HepG2 (cell line): ENCODE measurements around the gene ZFYVE28. TPM values are rescaled to one million over a fixed set of nuclear protein-coding genes. Genes with fewer than 3 reads are reported as not detected.

ENCODE experiments used
- ATAC-seq: fragments of 200-7000 bp; cut with Tn5 transposase; 3 replicates; pipeline ENCODE4 v1.9.1; 2020; ENCODE audit warnings: mild to moderate bottlenecking, moderate library complexity
- BruUV-seq: library from RNA; stranded (reverse); fragments of 400-500 nt; replicated peaks from 2 replicates; lab custom pipeline; 2021; lab: Mats Ljungman, UMichigan
- CTCF ChIA-PET: fragments of 300-600 bp; formaldehyde crosslinking; extraction: SDS; loops from one replicate; lab custom pipeline; 2021; ENCODE audit warnings: low total read pairs, inconsistent platforms, low intra/inter-chr PET ratio; lab: Yijun Ruan, JAX
- POLR2A ChIA-PET: fragments of 350-600 bp; sonication (Branson Sonifier 250); formaldehyde crosslinking; loops from one replicate; lab custom pipeline; 2020; ENCODE audit warnings: antibody characterized with exemption, inconsistent platforms; lab: Yijun Ruan, JAX
- DNase-seq: peaks from one replicate; pipeline ENCODE4 v3.0.0-alpha.2; 2015; ENCODE audit warnings: low spot score
- FAIRE-seq: peaks from 3 replicates; lab custom pipeline; 2011; peaks lifted over from hg19 to GRCh38; lab: Jason Lieb, UNC
- H2AFZ ChIP-seq: one replicate; pipeline ENCODE4 v1.6.1; 2011; ENCODE audit warnings: low read length, inconsistent platforms
- H3K27ac ChIP-seq: fragments of 300-600 bp; 3 replicates; pipeline ENCODE4 v1.8.0; 2011; ENCODE audit warnings: mixed run types, mild to moderate bottlenecking, mixed read lengths, low read length, inconsistent platforms; ENCODE audit not compliant: insufficient read depth; ENCODE audit errors: extremely low read length
- H3K27me3 ChIP-seq, 2 experiments: fragments of 200-600 bp in 1 of 2; 2 replicates in 1 of 2; 3 replicates in 1 of 2; pipeline versions ENCODE4 v1.6.0 to v1.8.0; 2011; ENCODE audit warnings: low read length in 2 of 2, mild to moderate bottlenecking in 2 of 2, moderate library complexity in 2 of 2, inconsistent platforms in 1 of 2; ENCODE audit not compliant: insufficient read depth in 2 of 2, control insufficient read depth in 1 of 2
- H3K36me3 ChIP-seq, 2 experiments: fragments of 200-600 bp in 1 of 2; replicated peaks in 1 of 2; 2 replicates in 1 of 2; 3 replicates in 1 of 2; pipeline versions ENCODE4 v1.5.1 to v1.8.0; 2011; ENCODE audit warnings: low read length in 2 of 2, inconsistent platforms in 1 of 2; ENCODE audit not compliant: insufficient read depth in 2 of 2, control insufficient read depth in 1 of 2
- H3K4me1 ChIP-seq: 2 replicates; pipeline ENCODE4 v1.5.1; 2012; ENCODE audit warnings: low read length, inconsistent platforms; ENCODE audit not compliant: insufficient read depth
- H3K4me2 ChIP-seq: 2 replicates; pipeline ENCODE4 v1.6.0; 2011; ENCODE audit warnings: low read depth, low read length, inconsistent platforms
- H3K4me3 ChIP-seq, 3 experiments: fragments of 200-600 bp in 1 of 3; sonication (generic), shearing (Covaris generic) in 1 of 3; replicated peaks in 1 of 3; 2 replicates each; pipeline ENCODE4 v1.5.1; 2011 to 2016; ENCODE audit warnings: low read length in 3 of 3, inconsistent platforms in 2 of 3, low read depth in 2 of 3, mild to moderate bottlenecking in 2 of 3, control low read depth in 1 of 3, mixed read lengths in 1 of 3; ENCODE audit not compliant: insufficient read depth in 1 of 3
- H3K79me2 ChIP-seq: one replicate; pipeline ENCODE4 v1.6.1; 2011; ENCODE audit warnings: low read length, inconsistent platforms; ENCODE audit not compliant: insufficient read depth
- H3K9ac ChIP-seq: 2 replicates; pipeline ENCODE4 v1.6.0; 2011; ENCODE audit warnings: mild to moderate bottlenecking, low read depth, low read length, inconsistent platforms; ENCODE audit not compliant: insufficient read depth
- H3K9me3 ChIP-seq: 2 replicates; pipeline ENCODE4 v1.5.1; 2012; ENCODE audit warnings: mild to moderate bottlenecking, low read length
- H4K20me1 ChIP-seq: 2 replicates; pipeline ENCODE4 v1.6.0; 2011; ENCODE audit warnings: inconsistent platforms, mild to moderate bottlenecking, low read length, moderate library complexity; ENCODE audit not compliant: insufficient read depth
- AKNA ChIP-seq: sonication (generic); formaldehyde crosslinking; IDR thresholded peaks from 2 replicates; pipeline ENCODE4 v1.4.0; 2020; ENCODE audit warnings: missing genetic modification reagents, borderline replicate concordance
- ARID5B ChIP-seq: IDR thresholded peaks from 2 replicates; pipeline ENCODE4 v1.4.0; 2020; ENCODE audit warnings: mild to moderate bottlenecking, missing genetic modification reagents
- ELF4 ChIP-seq: sonication (generic); formaldehyde crosslinking; IDR thresholded peaks from 2 replicates; pipeline ENCODE4 v1.5.0; 2020; ENCODE audit warnings: missing genetic modification reagents, mild to moderate bottlenecking, moderate library complexity, borderline replicate concordance
- HIVEP1 ChIP-seq: sonication (generic); formaldehyde crosslinking; IDR thresholded peaks from 2 replicates; pipeline ENCODE4 v1.4.0; 2020; ENCODE audit warnings: mild to moderate bottlenecking, missing genetic modification reagents
- JUN ChIP-seq: sonication (generic); formaldehyde crosslinking; IDR thresholded peaks from 2 replicates; pipeline ENCODE4 v1.4.0; 2020; ENCODE audit warnings: mild to moderate bottlenecking, missing genetic modification reagents
- POLR2AphosphoS5 ChIP-seq: IDR thresholded peaks from 2 replicates; pipeline ENCODE4 v1.6.1; 2012; ENCODE audit warnings: low read depth, low read length
- SNAPC5 ChIP-seq: sonication (generic); formaldehyde crosslinking; IDR thresholded peaks from 2 replicates; pipeline ENCODE4 v1.8.1; 2023; ENCODE audit warnings: mild to moderate bottlenecking, missing genetic modification reagents, borderline replicate concordance
- TRAFD1 ChIP-seq: sonication (generic); formaldehyde crosslinking; IDR thresholded peaks from 2 replicates; pipeline ENCODE4 v1.5.1; 2020; ENCODE audit warnings: missing genetic modification reagents, mild to moderate bottlenecking, borderline replicate concordance
- ZMAT3 ChIP-seq: sonication (generic); formaldehyde crosslinking; conservative IDR thresholded peaks from 2 replicates; pipeline ENCODE4 v1.7.0; 2021; ENCODE audit warnings: missing genetic modification reagents
- ZNF678 ChIP-seq: sonication (generic); formaldehyde crosslinking; IDR thresholded peaks from 2 replicates; pipeline ENCODE4 v1.4.0; 2020; ENCODE audit warnings: mild to moderate bottlenecking, missing genetic modification reagents
- ZNF816 ChIP-seq: sonication (generic); formaldehyde crosslinking; IDR thresholded peaks from 2 replicates; pipeline ENCODE4 v1.8.0; 2022; ENCODE audit warnings: missing genetic modification reagents, mild to moderate bottlenecking, borderline replicate concordance
- ZNF83 ChIP-seq: sonication (generic); formaldehyde crosslinking; IDR thresholded peaks from 2 replicates; pipeline ENCODE4 v1.4.0; 2020; ENCODE audit warnings: missing genetic modification reagents, mild to moderate bottlenecking, borderline replicate concordance
- WGBS: methylation state at CpG from one replicate; pipeline ENCODE4 v1.1.6; 2017; ENCODE audit warnings: low lambda C conversion rate; 5-methylcytosine and 5-hydroxymethylcytosine counted together
- in situ Hi-C: cut with HindIII; loops from 2 replicates; pipeline ENCODE4 v1.10.0; 2017; ENCODE audit warnings: low pct_unique_long_range_greater_than_20kb; ENCODE audit not compliant: extremely low pct_ligation_motif_present
- intact Hi-C: fragments of 100-400 bp; cut with micrococcal nuclease; formaldehyde crosslinking; loops from one replicate; pipeline ENCODE4 v1.10.0; 2022; ENCODE audit not compliant: unreplicated experiment
- polyA plus RNA-seq, 8 experiments: library from polyadenylated mRNA; depleted of rRNA in 3 of 8; stranded (reverse) in 7 of 8; unstranded in 1 of 8; fragments of >200 nt; fragmentation: Illumina TruSeq in 4 of 8; extraction: Trizol in 4 of 8; gene quantifications; 2 replicates each; pipeline versions ENCODE4 v1.2.1 to v1.2.3, GENCODE V29; 2011 to 2016; ENCODE audit warnings: low read depth in 4 of 8, missing spikeins in 1 of 8, mixed read lengths in 1 of 8; ENCODE audit not compliant: insufficient read depth in 1 of 8
- total RNA-seq, 5 experiments: library from RNA; depleted of rRNA; stranded (reverse); fragments of >200 nt; fragmentation: Illumina TruSeq; extraction: Trizol; gene quantifications; 2 replicates each; pipeline ENCODE4 v1.2.3, GENCODE V29; 2016; ENCODE audit warnings: low read depth in 1 of 5

Gene ZFYVE28
- total and polyA plus RNA-seq, 2 of the 13 experiments (the other 11 are each of a cell fraction or from before 2014, with no cell fraction given) = 0.12 to 0.22 TPM

- ATAC-seq (no peak), FAIRE-seq (no peak)
- CTCF ChIA-PET = no interaction called here
- no peak for TF ChIP-seq ELF4 (CRISPR knock-in tag)
- no peak for TF ChIP-seq SNAPC5 (CRISPR knock-in tag)
- no peak for TF ChIP-seq ZNF678
- no peak for TF ChIP-seq TRAFD1
- no peak for TF ChIP-seq AKNA (CRISPR knock-in tag)
- TF ChIP-seq ARID5B = no peak
- TF ChIP-seq JUN = no peak
- TF ChIP-seq HIVEP1 (CRISPR knock-in tag) = no peak
- no peak for TF ChIP-seq ZMAT3
- TF ChIP-seq ZNF83 (CRISPR knock-in tag) = no peak
- TF ChIP-seq ZNF816 (CRISPR knock-in tag) = no peak
- no peak for TF ChIP-seq POLR2AphosphoS5
These were observed 85.5 kb downstream of the ZFYVE28 start for GRCh38 chr4:2332976-2333319.

More at GRCh38 chr4:2332976-2333319, 85.5 kb downstream of the ZFYVE28 start:
- Histone ChIP-seq H3K79me2 (no peaks in the 10 kb centered on the region), H3K4me1 (no peaks in the 10 kb centered on the region), H3K27ac (no peak overlapping the region), H3K9ac (no peak overlapping the region), H3K4me3 (no peak overlapping the region), H2AFZ (no peak overlapping the region), H3K27me3 (peaks cover 5 to 9% of the 10 kb centered on the region in 2 experiments), H4K20me1 (no peaks in the 10 kb centered on the region), H3K36me3 (no peaks in the 10 kb centered on the region), H3K9me3 (no peaks in the 10 kb centered on the region), H3K4me2 (no peak overlapping the region)
- WGBS = 56% methylated on average over 6 of the region's 6 CpGs
- DNase-seq = no peak
- POLR2A ChIA-PET = no interaction called here
- in situ Hi-C loops = no loop called here
- no TSS peak for BruUV-seq
- intact Hi-C loops = no loop called here
